T47D (cell line): ENCODE results near the gene TBCD.

Experiments used
- DNase-seq, 2 experiments: peaks; one replicate each; pipeline versions ENCODE4 v3.0.0 to v3.0.0-alpha.2; 2011 to 2012; ENCODE audit warnings: low read depth in 1 of 2, low spot score in 1 of 2
- JUND ChIP-seq: IDR thresholded peaks from 2 replicates; pipeline ENCODE4 v1.6.1; 2012; ENCODE audit warnings: low read depth
- in situ Hi-C: cut with HindIII; loops from 2 replicates; pipeline ENCODE4 v1.10.0; 2016; ENCODE audit warnings: low sequenced_read_pairs, low pct_unique_long_range_greater_than_20kb

The TBCD gene

DNA sequence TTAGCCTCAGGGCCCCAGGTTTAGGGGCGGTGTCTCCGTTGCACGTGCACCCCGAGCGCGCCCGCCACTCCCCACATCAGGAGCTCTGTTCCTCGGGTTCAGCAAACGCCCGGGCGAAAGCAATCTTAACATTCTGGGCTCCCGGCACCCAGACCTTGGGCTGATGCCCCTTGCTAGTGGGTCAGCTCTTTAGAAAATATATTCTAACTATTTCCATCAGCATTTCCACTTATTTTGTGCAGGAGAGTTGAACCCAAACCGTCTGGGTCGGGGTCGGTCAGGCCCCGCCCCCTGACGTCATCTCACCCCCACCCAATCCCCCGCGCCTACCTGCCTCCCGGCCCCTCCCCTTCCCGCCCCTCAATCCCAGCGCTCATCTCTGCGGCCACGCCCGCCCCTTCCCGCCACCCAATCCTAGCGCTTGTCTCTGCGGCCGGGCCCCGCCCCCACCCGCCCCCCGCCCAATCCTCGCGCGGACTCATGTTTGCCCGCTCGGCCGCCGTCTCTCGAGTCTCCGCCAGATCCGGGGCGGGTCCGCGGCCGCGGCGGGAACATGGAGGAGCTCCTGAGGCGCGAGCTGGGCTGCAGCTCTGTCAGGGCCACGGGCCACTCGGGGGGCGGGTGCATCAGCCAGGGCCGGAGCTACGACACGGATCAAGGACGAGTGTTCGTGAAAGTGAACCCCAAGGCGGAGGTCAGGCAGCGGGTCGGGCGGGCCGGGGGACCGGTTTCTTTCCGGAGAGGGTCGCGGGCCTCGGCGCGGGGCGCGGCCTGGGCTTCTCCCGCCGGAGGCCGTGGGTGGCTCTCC is 35.5 kb upstream of the TBCD start, which contains the start of gene FN3KRP:
FN3KRP (plus strand) TSS at position 504 of the 808 bp plus-strand sequence; CDS start at position 554, 50 bp downstream.
- no peak for TF ChIP-seq JUND

DNA sequence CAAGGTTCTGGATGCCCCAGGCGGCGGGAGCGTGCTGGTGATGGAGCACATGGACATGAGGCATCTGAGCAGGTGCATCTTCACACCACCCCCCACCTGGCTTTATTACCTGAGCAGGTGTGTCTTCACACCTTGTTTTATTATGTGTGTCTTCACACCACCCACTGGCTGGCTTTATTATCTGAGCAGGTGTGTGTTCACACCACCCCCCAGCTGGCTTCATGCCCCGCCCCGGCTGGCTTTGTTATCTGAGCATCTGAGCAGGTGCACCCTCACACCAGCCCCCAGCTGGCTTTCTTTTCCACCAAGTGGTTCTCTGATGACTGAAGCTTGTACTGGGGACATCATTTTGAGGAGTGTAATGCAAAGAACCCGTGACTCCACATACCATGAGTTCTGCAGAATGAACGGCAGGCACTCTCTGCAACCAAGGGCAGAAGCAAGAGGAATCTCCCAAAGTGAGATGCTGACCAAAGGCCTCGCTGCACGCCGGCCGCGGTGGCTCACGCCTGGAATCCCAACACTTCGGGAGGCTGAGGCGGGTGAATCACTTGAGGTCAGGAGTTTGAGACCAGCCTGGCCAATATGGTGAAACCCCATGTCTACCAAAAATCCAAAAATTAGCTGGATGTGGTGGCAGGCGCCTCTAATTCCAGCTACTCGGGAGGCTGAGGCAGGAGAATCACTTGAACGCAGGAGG is 32.7 kb upstream of the TBCD start:
- no peak for TF ChIP-seq JUND
- in situ Hi-C loops: no loop called here
- no peak for DNase-seq

More for the DNA sequence above, 35.5 kb upstream of the TBCD start, which contains the start of gene FN3KRP:
- DNase-seq: peak; percentile 98 to 99
- in situ Hi-C loops: no loop called here

DNA sequence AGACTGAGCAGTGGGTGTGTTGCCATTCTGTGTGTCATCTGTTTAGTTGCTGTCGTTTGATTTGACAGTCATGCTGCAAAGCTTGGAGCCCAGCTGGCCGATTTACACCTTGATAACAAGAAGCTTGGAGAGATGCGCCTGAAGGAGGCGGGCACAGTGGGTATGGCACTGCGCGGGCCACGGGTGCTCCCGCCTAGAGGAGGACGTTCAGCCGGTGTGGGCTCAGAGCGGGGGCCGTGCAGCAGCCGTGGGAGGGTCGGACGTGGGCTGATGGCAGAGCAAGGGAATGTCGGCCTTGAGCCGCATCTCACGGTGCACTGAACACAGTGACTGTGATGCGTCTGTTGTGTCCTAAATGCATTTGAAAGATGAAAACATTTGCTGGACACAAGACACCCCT is 31.7 kb upstream of the TBCD start:
- in situ Hi-C loops: no loop called here
- DNase-seq: no peak
- TF ChIP-seq JUND: no peak

DNA sequence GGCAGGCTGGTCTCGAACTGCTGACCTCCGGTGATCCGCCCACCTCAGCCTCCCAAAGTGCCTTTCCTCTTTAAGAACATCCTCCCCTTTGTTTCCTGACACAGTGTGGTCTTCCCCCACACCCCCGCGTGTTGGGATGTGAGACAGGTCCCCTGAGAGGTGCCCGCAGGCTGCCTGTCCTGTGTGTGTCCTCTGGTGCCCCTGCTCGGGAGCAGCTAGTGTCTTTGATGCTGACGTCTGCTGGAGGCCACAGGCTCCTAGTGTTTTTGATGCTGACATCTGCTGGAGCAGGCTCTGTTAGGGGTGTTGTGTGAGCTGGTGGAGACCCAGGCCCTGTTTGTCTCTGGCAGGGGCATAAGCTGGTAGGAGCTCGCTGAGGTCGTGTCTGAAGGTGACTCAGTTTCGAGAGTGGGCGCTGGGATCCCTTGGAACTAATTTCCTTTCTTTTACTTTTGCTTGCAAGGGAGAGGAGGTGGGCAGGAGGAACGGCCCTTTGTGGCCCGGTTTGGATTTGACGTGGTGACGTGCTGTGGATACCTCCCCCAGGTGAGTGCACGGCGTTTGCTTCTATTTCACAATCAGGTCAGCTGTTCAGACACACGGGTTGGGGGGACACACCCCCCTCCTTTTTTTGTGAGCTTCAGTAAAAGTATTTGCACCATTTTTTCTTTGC is 29.4 kb upstream of the TBCD start:
- DNase-seq: no peak
- in situ Hi-C loops: no loop called here
- no peak for TF ChIP-seq JUND

DNA sequence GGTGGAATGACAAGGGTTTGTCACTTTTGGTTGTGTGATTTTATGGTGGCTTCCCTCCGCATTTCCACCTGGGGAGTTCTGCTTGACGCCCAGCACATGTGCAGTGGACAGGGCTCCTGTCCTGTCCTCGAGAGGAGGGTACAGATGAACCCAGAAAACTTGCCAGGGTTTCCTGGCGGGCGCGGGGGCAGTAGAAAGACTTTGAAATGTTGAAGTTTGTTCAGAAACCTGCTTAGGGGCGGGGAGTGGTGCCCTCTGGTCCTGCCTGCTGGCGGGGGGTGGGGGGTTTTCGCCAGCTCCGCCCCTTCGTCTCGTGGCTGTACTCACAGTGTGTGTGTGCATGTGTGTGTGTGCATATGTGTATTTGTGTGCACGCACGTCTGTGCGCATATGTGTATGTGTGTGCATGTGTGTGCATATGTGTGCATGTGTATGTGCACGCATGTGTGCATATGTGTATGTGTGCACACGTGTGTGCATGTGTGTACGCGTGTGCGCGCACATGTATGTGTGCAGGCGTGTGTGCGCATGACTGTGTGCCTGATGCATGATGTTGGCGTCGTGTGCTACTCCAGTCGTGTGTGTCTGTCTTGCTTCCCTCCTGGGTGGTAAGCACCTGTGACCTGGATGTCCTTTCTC is 28.6 kb upstream of the TBCD start:
- DNase-seq: no peak
- TF ChIP-seq JUND: no peak
- in situ Hi-C loops: no loop called here

DNA sequence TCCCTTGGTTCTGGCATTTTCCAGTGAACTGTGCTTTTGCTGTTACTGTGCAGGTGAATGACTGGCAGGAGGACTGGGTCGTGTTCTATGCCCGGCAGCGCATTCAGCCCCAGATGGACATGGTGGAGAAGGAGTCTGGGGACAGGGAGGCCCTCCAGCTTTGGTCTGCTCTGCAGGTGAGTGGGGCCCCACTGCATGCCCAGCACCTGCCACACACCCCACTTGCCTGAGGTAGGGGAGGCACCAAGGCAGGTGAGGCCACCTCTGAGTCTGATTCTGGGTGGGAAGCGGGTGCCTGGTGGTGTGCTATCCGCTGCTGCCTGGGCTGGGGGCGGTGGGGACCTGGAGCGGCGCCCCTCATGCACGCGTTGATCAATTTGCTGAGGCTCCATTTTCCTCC is 25.4 kb upstream of the TBCD start:
- no peak for DNase-seq
- in situ Hi-C loops: no loop called here
- TF ChIP-seq JUND: no peak

DNA sequence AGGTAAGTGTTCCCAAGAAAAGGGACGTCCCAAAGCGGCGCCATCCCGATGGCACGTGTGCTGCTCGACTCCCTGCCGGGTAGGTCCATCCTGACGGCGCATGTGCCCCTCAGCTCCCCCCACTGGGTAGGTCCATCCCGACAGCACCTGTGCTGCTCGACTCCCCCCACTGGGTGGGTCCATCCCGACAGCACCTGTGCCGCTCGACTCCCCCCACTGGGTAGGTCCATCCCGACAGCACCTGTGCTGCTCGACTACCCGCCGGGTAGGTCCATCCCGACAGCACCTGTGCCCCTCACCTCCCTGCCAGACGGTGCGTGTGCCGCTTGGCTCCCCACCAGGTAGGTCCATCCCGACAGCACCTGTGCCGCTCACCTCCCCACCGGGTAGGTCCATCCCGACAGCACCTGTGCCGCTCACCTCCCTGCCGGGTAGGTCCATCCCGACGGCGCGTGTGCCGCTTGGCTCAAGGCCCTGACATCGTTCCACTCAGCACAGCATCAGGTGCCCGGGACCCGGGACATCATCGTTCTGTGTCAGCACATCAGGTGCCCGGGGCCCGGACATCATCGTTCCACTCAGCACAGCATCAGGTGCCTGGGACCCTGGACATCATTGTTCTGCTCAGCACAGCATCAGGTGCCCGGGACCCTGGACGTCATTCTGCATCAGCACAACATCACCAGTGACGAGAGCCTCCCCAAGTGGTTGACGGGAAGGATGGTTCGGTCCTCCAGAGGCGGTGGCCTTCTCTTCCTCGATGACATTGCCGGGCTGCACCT is 22.2 kb upstream of the TBCD start:
- in situ Hi-C loops: no loop called here
- no peak for DNase-seq
- no peak for TF ChIP-seq JUND

DNA sequence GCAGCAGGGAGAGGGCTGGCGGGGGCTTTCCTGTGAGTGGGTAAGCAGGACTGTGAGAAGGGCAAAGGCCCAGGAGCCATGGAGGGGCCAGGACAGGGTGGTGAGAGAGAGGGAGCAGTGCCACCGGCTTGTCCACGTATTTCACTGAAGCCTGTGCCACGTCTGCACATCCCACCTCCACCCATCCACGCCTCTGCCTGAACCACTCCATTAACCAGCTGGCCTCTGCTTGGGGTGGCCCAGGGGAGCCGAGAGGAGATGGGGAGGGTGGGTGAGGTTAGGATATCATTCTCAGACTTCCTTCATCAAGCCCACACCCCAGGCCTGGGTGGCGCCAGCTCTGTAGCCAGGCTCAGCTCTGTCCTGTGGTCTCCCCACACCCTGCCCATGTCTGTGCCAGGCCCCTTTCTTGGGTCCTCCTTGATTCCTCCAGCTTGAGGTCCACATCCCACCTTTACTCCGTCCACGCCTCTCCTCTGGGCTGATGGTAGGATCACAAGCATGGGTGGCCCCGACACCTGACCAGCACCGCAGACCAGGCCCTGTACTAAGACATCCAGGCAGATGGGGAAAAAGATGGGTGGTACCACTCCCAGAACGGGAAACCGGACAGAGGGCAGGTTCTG is 19.6 kb upstream of the TBCD start:
- no peak for DNase-seq
- TF ChIP-seq JUND: no peak
- in situ Hi-C loops: no loop called here

DNA sequence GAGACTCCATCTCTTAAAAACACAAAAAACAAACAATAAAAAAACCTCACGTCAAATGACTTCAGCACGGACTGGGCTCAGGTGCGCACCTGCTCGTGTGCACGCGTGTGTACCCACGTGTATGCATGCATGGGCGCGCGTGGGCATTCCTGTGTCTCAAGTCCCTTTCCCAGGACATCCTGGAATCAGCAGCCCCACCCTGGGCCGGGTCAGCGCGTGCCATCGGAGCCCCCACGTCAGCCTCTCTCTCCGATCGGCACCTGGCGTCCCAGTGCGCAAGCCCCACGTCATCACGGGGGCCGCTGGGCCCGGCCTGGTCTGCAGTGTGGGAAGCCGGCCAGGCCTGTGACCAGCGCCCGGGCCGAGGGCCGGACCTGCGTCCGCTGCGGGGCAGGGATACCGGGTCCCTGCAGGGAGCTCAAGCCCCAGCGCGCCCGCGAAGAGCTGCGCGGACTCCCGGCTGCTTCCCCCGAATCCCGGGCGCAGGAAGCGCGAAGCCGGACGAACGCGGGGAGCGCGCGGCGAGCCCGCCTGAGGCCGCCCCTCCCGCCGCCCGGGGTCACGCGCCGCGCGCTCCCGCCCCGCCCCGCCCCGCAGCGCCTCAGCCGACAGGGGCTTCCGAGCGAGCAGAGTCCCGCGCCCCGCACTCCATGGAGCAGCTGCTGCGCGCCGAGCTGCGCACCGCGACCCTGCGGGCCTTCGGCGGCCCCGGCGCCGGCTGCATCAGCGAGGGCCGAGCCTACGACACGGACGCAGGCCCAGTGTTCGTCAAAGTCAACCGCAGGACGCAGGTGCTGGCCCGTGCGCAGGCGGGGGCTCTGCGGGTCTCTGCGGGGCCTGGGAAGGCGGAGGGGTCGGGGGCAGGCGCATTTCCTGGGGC is 16.6 kb upstream of the TBCD start, which contains the start of gene FN3K:
FN3K (plus strand) TSS at position 629 of the 880 bp plus-strand sequence; CDS start at position 651, 22 bp downstream.
- TF ChIP-seq JUND: no peak
- in situ Hi-C loops: no loop called here

DNA sequence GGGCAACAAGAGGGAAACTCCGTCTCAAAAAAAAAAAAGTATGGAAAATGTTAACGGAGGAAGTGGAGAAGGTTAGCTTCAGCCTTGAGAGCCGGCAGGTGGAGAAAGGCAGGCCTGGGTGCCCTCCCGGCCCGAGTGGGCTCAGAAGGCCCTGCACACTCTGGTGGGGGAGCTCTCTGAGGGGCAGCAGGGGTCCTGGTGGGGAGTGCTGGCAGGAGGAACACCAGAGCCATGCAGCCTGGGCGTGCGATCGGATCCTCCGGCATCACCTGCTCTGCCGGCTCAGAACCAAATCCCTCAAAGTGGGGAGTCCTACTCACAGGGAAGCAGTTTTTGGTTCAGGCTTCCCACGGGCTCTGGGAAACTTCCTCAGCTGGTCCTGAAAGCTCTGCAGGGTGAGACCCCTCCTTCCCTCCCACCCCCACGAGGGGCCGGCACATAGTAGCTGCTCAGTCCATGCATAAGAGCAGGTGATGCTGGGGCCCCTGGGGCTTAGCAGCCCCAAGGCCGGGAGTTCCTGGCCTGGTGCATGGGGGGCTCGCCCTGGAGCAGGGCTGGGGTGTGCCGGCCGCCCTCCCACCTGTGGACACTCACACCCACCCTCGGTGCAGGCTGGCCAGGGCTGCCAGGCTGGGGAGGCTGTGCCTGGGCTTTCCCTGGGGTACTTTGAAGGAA is 15.2 kb upstream of the TBCD start:
- TF ChIP-seq JUND: no peak
- DNase-seq: no peak
- in situ Hi-C loops: no loop called here

More for the DNA sequence above, 16.6 kb upstream of the TBCD start, which contains the start of gene FN3K:
- DNase-seq: peak; percentile 64 to 72
